ENCODE data around the gene MYRF.

MYRF gene

GRCh38 chr11:61814247-61814957, 62.0 kb downstream of the MYRF start:
- Histone ChIP-seq H3K27me3 (no peaks in the 10 kb centered on the region), H3K4me1 (no peaks in the 10 kb centered on the region), H3K4me3 (ENCODE audit: low read depth, low read length) (peak overlapping the region; percentile 29; the same call in 1 of the 2 replicates), H3K9me3 (no peaks in the 10 kb centered on the region), H3K36me3 (peaks cover 45% of the 10 kb centered on the region)
- peak; percentile 30 for DNase-seq
- TF ChIP-seq, protein P1, sequence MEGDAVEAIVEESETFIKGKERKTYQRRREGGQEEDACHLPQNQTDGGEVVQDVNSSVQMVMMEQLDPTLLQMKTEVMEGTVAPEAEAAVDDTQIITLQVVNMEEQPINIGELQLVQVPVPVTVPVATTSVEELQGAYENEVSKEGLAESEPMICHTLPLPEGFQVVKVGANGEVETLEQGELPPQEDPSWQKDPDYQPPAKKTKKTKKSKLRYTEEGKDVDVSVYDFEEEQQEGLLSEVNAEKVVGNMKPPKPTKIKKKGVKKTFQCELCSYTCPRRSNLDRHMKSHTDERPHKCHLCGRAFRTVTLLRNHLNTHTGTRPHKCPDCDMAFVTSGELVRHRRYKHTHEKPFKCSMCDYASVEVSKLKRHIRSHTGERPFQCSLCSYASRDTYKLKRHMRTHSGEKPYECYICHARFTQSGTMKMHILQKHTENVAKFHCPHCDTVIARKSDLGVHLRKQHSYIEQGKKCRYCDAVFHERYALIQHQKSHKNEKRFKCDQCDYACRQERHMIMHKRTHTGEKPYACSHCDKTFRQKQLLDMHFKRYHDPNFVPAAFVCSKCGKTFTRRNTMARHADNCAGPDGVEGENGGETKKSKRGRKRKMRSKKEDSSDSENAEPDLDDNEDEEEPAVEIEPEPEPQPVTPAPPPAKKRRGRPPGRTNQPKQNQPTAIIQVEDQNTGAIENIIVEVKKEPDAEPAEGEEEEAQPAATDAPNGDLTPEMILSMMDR (IDR thresholded peaks at IDR 0.05; ENCODE audit: low read depth, low read length) = no peak

DNA sequence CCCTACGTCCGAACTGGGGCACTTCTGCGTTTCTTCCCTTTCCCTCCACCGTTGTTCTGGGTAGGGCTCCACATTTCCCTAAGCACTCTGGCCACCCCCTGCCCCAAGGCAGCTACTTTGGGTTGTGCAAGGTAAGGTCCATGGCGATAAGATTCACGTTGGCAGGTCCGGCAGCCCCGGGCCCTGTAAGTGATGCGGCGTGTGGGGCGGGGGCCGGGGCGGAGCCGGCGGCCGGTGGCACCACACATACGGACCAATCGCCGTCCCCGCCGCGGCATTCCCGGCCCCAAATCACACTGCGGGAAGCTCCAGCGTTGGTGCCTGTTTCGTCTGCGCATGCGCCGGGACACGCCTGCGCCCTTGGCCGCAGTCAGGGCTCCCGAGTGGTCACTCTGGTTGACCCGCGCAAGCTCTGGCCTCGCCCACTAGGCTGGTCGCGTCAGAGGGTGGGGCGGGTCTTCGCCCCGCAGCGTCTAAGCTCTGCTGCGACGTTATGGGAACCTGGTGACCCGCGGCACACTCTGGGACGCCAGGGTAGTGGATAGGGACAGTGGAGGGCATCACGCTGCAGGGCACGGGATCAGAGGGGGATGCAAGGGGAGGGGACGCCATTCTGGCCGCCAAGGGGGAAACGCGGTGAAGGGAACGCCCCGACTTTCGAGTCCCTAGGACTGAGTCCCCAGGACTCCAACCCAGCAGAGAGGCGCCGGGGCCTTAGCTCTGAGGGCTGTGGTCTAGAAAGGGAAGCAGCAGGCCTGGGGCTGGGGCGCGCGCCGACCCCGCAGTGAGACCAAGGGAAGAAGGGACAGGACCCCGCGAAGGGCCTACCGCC, 62.7 kb downstream of the MYRF start:
- Histone ChIP-seq H3K36me3 (peaks cover 37% of the 10 kb centered on the region), H3K9me3 (no peaks in the 10 kb centered on the region), H3K4me3 (ENCODE audit: low read depth, low read length) (peak overlapping the region; percentile 81), H3K27me3 (no peaks in the 10 kb centered on the region), H3K4me1 (no peaks in the 10 kb centered on the region)
- TF ChIP-seq, protein P1 (IDR thresholded peaks at IDR 0.05; ENCODE audit: low read depth, low read length) = no peak
- peak; percentile 85 for DNase-seq

DNA sequence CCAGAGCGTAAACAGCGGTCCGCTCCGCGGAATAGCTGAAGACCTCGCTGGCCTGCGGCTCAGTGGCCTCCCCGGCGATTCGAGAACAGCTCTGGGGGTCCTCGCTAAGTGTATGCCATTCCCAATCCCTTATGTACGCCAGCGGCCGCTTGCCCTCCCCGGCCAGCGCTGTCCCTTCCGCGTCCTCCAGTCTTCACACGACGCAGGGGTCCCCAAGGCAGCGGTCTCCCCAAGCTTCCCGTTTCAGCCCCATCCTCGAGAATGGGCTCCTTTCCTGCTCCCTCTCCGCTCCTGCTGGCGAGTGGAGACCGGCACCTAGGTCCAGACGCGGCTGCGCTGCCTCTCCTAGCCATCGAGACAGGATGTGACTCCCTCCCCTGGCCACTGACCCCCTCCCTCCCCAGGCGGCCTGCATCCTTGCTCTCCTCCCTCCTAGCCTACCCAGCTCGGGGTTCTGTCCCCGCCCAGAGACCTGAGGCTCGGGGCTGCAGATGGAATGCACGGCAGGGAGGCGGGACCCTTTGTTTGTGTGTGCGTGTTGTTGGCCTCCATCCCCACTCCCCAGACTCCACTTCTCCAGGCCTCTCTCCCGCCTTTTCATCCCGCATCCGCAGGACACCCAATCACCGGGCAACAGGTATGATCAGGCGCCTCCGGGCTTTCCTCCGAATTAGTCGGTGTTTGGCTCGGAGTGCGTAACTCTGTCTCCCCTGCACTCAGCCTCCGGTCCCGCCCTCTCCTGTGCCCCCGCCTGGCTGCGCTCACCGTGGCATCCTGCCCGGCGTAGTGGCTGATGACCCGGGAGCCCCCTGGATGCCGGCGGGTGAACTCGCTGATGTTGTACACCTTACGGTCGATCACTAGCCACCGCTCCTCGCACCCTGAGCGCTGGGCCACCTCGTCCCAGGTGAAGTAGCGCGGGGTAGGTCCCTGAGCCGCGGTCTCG, 63.6 kb downstream of the MYRF start:
- H3K4me3 ChIP-seq (ENCODE audit: low read depth, low read length) = peak overlapping the region; percentile 81
- peak; percentile 58 for DNase-seq
- H3K27me3 ChIP-seq = no peaks in the 10 kb centered on the region
- H3K9me3 ChIP-seq = no peaks in the 10 kb centered on the region
- H3K36me3 ChIP-seq = peaks cover 29% of the 10 kb centered on the region
- TF ChIP-seq, protein P1 (IDR thresholded peaks at IDR 0.05; ENCODE audit: low read depth, low read length) = no peak
- no peaks in the 10 kb centered on the region for H3K4me1 ChIP-seq

DNA sequence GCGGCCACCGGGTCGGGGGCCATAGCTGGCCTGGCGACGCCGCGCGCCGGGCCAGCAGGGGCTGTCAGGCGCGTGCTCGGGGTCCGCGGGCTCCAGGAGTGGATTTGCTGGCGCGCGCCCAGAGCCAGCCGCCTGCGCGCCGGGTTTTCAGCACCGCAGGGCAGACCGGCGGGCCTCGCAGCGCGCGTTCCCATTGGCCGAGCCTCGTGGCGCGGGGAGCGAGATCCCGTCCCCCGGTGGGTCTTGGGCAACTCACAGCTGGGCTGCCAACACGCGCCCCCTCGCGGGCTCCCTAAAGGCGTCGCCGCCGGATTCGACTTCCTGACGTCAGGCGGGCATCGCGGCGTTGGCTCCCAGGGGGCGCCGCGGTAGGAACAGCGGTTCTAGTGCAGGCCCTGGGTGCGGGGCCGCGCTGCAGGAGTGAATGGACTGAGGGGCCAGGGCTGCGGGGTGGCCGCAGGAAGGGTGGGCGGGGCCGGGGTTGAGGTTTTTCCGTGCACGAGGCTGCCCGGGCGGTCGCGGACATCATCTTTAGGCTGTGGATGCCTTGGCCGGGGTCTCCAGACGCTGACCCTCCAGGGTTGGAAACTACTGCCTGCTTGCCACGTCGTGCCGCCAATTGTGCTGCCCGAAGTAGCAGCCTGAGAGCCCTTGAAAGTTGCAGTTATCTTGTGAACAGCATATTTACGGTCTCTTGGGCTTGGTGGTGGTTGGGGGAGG, 64.5 kb downstream of the MYRF start, which contains the start of gene FADS1:
Gene FADS1, minus strand, starts transcription at position 268 of the 720 bp plus-strand sequence. Its CDS starts 74 bp downstream, at position 194.
- Histone ChIP-seq H3K4me1 (no peaks in the 10 kb centered on the region), H3K9me3 (no peaks in the 10 kb centered on the region), H3K27me3 (no peaks in the 10 kb centered on the region), H3K36me3 (peaks cover 21% of the 10 kb centered on the region), H3K4me3 (ENCODE audit: low read depth, low read length) (peak within 1 kb of the TSS; percentile 81)
- TF ChIP-seq, protein P1 (IDR thresholded peaks at IDR 0.05; ENCODE audit: low read depth, low read length) = peak; percentile 46
- DNase-seq = peak; percentile 96

- Histone ChIP-seq H3K4me3 (ENCODE audit: low read depth, low read length) (peak overlapping the region; percentile 55), H3K27me3 (no peaks in the 10 kb centered on the region), H3K9me3 (no peaks in the 10 kb centered on the region), H3K36me3 (peaks cover 14% of the 10 kb centered on the region), H3K4me1 (no peaks in the 10 kb centered on the region)
- no peak for DNase-seq
- TF ChIP-seq, protein P1 (IDR thresholded peaks at IDR 0.05; ENCODE audit: low read depth, low read length) = no peak
Measured at GRCh38 chr11:61817471-61818202, 65.2 kb downstream of the MYRF start.
